DMS114 treated with DMSO at 0.1 percent for 48 hours (cell line): ENCODE measurements around the gene RAB6A.
"Not testable (repeated sequence)": the region's sequence is repeated elsewhere in the genome, so short reads cannot be mapped to it uniquely, and the experiment has no call there.

Source experiments
- DNase-seq: peaks from one replicate; lab custom pipeline; 2025; ENCODE audit not compliant: unreplicated experiment; lab: John Stamatoyannopoulos, UW

The RAB6A gene

DNA sequence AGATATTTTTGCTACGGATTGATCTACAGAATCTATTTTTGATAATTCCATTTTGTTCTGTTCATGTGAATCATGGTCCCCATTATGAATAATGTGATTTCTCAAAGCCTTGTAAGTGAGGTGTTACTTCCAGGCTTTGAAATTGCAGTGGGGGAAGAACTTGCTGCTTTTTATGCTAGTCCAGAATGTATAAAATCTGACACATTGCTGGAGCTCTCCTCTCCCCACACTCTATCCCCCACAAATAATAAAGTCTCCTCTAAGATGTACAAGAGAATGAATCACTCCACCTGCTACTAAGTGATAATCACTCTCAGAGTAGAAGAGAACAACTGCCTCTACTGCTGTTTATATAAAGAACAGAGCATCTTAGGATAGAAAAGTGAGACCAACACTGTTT, 5.9 kb upstream of the RAB6A start:
- DNase-seq = no peak

DNA sequence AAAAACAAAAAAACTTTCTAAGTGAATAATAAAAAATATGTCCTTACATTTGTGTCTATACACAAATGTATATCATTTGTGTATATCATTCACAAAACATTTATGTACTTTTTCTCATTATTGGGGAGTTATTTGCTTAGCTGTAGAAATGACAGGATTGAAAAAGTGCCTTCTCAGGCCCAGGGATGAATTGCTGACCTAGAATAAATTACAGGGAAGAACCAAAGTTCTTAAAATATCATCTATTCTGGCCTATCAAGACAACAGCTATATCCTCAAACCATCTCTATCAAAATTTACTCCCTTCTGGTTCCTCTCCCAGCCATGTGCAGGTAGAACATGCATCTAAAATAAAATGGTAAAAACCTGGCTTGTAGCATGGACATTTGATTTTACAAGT, 1.9 kb upstream of the RAB6A start:
- DNase-seq = no peak

DNA sequence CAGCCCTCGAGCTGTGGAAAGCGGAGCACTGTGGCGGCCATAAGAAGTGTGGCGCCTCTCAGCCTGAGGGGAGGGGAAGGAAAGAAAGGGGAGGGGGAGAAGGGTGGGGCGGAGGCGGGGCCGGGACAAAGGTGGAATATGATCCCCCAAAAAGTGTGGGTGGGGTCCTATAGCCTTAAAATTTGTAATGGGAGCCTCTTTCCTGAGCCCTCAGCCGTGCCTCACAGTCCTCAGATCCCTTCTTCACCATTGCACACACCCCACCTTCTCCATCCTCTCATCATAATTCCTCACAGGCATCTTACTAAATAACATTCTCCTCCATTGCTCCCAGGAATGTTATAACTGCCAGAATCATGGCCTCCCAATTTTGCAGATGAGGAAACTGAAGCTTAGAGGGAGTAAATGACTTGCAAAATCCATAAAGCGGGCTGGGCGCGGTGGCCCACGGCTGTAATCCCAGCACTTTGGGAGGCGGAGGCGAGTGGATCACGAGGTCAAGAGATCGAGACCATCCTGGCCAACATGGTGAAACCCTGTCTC, 600 bp upstream of the RAB6A start:
- no peak for DNase-seq

DNA sequence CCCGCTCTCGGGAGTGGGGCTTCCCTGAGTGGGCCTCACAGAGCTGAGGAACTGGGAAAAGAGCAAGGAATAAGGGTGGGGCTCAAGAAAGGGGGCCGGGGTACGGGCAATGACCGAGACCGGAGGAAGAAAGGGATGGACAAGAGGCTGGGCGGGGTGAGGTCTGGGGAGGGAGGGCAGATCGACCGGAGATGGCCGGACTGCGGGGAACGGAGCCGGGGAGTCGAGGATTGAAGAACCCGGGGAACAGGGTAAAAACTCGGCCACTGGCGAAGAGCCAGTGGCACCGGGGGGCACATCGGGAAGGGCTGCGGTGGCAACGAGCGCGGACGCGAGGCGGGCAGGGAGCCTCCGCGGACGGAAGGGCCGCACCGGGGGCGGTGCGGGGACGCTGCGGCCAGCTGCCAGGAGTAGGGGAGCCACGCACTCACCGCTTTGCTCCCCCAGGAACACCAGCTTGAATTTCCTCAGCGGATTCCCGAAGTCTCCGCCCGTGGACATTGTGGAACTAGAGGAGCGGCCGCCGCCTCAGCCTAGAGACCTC, 667 bp downstream of the RAB6A start:
- DNase-seq = no peak

DNA sequence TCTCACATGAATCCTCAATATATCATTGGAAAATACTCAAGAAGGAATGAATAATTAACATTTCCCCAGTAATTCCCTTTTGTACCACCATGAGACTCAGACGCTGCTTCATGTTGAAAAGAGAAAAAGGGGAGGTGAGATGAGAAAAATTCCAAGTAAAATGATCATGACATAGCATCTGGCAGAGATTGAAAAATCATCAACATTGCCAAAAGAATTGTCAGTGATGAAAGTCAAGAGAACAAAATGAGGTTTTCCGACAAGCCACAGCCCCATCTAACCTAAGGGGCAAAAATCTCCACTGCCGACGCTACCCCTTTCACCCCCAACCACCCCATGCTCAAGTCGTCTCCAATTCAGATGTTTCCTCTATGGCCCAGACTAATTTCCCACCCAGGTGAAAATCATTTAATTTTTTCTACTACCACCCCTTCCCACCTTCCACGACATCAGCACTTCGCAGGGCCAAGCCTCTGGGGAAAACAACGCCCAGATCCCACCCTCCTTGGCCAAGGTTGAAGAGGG, 1.2 kb downstream of the RAB6A start:
- DNase-seq = no peak

DNA sequence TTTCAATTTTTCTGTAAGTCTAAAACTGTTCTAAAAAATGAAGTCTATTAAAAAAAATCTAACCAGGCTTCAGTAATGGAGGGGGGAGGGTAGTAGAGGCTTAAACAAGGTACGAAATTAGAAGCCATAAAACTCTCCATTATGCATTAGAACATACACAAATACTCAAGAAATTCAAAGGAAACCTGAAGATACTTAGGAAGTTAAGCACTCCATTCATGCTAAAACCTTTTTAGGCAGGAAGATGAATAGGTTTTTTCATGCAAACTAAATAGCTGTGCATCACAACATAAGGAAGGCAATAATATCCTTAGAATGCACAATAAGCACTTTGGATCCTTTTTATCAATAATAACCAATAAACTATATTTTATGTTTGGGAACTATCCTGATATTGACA, 2.4 kb downstream of the RAB6A start:
- no peak for DNase-seq

DNA sequence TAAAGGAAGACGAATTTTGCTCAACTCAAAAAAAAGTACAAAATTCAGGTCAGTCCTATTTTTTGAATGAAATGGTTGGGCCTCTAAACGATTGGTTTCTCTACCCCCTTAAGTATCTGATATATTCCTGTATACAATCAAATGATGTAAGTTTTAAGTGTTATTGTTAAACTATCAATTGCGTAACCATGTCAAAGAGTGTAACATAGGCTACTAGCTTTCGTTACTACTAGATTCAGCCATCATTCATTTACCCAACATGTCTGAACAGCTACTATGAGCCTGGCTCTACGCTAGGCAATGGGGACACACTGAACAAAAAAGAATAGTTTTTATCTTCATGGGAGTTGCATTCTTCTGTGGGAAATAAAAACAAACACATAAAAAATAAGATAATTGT, 3.3 kb downstream of the RAB6A start:
- no peak for DNase-seq

DNA sequence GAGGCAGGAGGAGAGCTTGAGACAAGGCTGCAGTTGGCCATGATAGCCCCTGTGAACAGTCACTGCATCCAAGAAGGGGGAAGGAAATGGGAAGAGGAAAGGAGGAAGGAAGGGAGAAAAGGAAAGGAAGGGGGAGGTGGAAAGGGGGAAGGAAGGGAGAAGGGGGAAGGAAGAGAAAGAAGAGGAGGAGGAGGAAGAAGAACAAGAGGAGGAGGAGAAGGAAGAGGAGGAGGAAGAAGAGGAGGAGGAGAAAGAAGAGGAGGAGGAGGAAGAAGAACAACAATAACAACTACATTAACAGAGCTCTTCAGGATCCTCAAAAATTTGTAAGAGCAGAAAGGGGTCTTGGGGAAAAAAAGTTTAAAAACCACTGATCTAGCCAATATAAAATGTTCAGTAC, 5.2 kb downstream of the RAB6A start:
- DNase-seq = no peak

DNA sequence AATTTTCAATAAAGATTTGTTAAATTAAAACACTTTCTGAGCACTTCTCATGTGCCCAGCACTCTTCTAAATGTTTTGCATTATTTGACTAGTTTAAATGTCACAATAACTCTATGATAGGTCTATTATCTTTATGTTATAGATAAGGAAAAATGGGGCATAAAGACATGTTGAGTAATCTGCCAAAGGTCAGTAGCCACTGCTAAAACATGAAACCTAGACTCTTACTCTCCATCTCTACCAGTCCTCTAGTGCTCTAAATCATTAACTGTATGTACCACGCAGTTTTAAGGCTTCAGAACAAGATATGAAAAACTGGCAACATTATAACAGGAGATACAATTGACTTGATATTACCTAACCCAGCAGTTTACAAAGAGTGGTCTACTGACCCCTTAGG, 6.9 kb downstream of the RAB6A start:
- no peak for DNase-seq

DNA sequence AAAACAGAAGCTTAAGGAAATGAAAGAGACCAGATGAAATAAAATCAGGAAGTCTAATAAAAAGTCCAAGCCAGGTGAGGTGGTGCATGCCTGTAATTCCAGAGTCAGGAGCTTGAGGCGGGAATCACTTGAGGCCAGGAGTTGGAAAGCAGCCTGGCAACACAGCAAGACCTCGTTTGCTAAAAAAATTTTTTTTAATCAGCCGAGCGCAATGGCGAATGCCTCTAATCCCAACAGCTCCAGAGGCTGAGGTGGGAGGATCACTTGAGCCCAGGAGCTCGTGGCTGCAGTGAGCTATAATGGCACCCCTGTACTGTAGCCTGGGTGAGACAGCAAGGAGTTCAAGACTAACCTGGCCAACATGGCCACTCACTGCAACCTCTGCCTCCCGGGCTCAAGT, 8.0 kb downstream of the RAB6A start:
- no peak for DNase-seq

DNA sequence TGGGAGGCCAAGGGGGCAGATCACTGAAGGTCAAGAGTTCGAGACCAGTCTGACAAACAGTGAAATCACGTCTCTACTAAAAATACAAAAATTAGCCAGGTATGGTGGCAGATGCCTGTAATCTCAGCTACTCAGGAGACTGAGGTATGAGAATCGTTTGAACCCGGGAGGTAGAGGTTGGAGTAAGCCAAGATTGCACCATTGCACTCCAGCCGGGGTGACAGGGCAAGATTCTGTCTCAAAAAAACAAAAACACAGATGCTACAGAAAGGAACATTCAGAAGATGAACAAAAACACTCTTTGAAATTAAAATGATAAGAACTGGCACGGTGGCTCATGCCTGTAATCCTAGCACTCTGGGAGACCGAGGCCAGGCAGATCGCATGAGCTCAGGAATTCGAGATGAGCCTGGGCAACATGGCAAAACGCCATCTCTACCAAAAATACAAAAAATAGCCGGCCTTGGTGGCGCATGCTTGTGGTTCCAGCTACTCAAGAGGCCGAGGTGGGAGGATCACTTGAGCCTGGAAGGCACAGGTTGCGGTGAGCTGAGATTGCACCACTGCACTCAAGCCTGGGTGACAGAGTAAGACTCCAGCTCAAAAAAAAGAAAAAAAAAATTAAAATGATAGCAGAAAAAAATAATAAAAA, 8.5 kb downstream of the RAB6A start:
- no peak for DNase-seq

DNA sequence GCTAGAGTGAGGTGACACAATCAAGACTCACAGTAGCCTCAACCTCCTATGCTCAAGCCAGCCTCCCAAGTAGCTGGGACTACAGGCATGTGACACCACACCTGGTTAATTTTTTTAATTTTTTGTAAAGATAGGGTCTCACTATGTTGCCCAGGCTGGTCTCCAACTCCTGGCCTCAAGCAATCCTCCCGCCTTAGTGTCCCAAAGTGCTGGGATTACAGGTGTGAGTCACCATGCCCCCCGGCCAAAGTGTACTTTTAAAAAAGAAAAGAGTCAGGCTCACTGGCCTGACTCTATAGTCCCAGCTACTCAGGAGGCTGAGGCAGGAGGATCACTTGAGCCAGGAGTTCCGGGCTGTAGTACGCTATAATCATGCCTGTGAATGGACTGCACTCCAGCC, 10.0 kb downstream of the RAB6A start:
- DNase-seq = not testable (repeated sequence)

DNA sequence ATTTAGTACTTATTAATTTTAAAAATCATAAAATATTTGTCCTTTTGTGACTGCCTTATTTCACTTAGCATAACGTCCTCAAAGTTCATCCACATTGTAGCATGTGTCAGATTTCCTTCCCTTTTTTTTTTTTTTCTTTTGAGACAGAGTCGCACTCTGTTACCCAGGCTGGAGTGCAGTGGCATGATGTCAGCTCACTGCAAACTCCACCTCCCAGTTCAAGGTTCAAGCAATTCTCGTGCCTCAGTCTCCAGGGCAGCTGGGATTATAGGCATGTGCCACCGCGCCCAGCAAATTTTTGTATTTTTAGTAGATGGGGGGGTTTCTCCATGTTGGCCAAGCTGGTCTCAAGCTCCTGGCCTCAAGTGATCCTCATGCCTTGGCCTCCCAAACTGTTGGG, 10.6 kb downstream of the RAB6A start:
- DNase-seq = no peak

DNA sequence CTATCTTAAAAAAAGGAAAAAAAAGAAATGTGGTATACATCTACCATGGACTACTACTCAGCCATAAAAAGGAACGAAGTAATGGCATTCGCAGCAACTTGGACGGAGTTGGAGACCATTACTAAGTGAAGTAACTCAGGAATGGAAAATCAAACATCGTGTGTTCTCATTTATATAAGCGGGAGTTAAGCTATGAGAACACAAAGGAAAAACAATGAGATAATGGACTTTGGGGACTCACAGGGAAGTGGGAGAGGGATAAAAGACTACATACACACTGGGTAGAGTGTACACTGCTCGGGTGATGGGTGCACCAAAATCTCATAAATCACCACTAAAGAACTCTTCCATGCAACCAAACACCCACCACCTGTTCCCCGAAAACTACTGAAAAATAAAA, 11.8 kb downstream of the RAB6A start:
- DNase-seq = no peak

DNA sequence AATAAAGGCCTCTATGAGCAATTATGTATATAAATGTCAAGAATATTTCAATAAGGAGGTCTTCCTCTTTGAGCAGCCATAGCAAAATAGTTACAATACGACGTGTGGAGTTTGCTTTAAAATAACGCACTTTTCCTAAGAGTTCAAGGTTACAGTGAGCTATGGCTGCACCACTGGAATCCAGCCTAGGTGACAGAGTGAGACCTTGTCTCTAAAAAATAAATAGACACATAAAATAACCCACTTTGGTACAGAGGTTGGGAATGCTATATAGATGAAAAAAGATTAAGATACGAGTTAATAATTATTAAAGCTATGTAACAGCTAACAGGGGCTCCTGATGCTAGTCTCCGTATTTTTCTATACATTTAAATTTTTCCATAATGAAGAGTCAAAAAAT, 12.6 kb downstream of the RAB6A start:
- DNase-seq = no peak

DNA sequence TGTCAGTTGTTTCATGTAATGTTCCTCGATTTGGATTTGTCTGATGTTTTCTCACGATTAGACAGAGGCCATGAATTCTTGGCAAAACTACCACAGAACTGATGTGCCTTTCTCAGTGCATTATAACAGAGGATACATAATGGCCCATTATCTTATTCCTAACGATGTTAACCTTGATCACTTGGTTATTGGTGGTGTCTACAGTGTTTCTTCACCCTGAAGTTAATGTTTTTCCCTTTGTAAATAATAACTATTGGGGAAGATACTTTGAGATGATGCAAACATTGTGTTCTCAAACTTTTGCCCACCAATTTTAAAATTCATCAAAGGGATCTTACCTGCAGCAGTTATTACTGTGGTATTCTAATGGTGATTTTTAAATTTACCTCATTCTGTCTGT, 13.1 kb downstream of the RAB6A start:
- no peak for DNase-seq

DNA sequence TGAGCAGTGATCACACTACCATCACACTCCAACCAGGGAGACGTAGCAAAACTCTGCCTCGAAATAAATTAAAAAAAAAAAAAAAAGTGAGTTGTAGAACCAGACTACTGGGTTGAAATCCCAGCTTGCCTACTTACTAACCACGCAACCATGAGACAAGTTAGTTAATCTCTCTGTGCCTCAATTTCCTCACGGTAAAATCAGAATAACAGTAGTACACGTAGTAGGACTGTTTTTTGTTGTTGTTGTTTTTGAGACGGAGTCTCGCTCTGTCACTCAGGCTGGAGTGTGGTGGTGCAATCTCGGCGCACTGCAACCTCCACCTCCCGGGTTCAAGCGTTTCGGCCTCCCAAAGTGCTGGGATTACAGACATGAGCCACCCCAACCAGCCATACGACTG, 14.2 kb downstream of the RAB6A start:
- DNase-seq = no peak

DNA sequence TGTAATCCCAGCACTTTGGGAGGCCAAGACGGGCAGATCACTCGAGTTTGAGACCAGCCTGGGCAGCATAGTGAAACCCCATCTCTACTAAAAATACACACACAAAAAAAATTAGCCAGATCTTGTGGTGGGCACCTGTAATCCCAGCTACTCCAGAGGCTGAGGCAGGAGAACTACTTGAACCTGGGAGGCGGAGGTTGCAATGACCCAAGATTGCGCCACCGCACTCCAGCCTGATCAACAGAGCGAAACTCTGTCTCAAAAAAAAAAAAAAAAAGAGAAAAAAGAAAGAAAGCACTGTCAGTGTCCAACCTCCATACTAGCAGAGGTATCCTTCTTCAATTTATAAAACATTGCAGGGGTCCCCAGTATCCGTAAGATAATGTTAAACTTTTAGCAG, 17.8 kb downstream of the RAB6A start:
- DNase-seq = no peak

DNA sequence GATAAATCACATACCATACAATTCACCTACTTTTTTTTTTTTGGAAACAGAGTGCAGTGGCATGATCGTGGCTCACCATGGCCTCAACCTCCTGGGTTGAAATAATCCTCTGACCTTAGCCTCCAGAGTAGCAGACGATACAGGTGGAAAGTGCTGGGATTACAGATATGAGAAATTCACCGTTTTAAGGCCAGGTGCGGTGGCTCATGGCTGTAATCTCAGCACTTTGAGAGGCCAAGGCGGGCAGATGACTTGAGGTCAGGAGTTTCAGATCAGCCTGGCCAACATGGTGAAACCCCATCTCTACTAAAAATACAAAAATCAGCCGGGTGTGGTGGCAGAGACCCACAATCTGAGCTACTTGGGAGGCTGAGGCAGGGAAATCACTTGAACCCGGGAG, 24.9 kb downstream of the RAB6A start:
- DNase-seq = not testable (repeated sequence)

DNA sequence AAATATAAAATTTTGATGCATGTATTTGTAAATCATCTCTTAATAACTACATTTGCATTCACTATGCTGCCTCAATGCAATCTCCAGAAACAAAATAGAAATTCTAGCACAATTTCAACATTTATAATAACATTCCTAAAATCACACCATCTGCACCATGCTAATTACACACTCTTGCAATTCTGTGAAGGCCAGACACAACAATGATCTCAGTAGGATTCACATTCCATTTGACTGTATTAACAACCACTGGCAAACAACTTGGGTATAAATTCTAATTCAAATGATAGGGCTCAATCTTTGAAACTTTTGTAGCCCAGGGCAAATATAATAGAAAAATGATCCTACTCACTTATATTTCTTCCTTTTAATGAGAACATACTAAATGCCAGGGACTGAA, 25.9 kb downstream of the RAB6A start:
- DNase-seq = no peak

DNA sequence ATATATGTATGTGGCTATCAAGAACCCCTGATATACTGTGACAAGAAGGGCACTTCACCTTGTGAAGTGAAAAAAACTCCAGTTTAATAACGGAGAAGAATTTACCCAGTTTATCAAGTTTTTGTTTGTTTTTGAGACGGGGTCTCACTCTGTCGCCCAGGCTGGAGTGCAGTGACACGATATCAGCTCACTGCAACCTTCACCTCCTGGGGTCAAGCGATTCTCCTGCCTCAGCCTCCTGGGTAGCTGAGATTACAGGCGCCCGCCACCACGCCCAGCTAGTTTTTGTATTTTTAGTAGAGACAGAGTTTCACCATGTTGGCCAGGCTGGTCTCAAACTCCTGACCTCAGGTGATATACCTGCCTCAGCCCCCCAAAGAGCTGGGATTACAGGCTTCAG, 26.9 kb downstream of the RAB6A start:
- DNase-seq = not testable (repeated sequence)

DNA sequence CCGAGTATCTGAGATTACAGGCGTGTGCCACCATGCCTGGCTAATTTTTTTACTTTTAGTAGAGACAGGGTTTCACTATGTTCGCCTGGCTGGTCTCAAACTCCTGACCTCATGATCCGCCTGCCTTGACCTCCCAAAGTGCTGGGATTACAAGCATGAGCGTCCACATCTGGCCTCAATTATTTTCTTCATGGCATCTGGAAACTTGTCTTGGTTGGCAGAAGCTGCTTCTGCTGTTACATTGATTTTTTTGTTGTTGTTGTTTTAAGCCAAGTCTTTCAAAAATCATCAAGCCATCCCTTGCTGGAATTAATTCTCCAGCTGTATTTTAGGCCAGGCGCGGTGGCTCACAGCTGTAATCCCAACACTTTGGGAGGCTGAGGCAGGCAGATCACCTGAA, 27.9 kb downstream of the RAB6A start:
- DNase-seq = not testable (repeated sequence)
